Astrocyte of the spinal cord (primary cell): ENCODE results near the gene LTF.

ENCODE experiments used
- DNase-seq: peaks from one replicate; pipeline ENCODE4 v3.0.0; 2011; ENCODE audit warnings: low read depth, low spot score
- H3K4me3 ChIP-seq: 2 replicates; pipeline ENCODE4 v1.5.1; 2011; ENCODE audit warnings: low read depth, mild to moderate bottlenecking, low read length, moderate library complexity
- CTCF ChIP-seq: IDR thresholded peaks from 2 replicates; pipeline ENCODE4 v1.5.1; 2012; ENCODE audit warnings: low read depth, mild to moderate bottlenecking, low read length, inconsistent platforms
- in situ Hi-C: cut with HindIII; loops from 2 replicates; pipeline ENCODE4 v1.10.0; 2017; ENCODE audit warnings: low sequenced_read_pairs

The LTF gene

GRCh38 chr3:46463868-46464241, 850 bp downstream of the LTF start:
- no peak overlapping the region for H3K4me3 ChIP-seq
- in situ Hi-C loops, result no loop called here
- no peak for DNase-seq
- no peak for TF ChIP-seq CTCF

- no peak for DNase-seq
- no peak for TF ChIP-seq CTCF
- no peak overlapping the region for H3K4me3 ChIP-seq
- in situ Hi-C loops, result no loop called here
These were observed 1.4 kb downstream of the LTF start for GRCh38 chr3:46463120-46463867.

- DNase-seq, result no peak
- TF ChIP-seq CTCF, result no peak
- in situ Hi-C loops, result no loop called here
- H3K4me3 ChIP-seq, result no peak overlapping the region
These were observed 2.2 kb downstream of the LTF start for GRCh38 chr3:46462511-46462910.

GRCh38 chr3:46462111-46462510, 2.6 kb downstream of the LTF start:
- H3K4me3 ChIP-seq, result no peak overlapping the region
- no peak for DNase-seq
- in situ Hi-C loops, result no loop called here
- TF ChIP-seq CTCF, result no peak

GRCh38 chr3:46460051-46460450, 4.7 kb downstream of the LTF start:
- no peak for TF ChIP-seq CTCF
- no peak for DNase-seq
- in situ Hi-C loops, result no loop called here
- H3K4me3 ChIP-seq, result no peak overlapping the region

GRCh38 chr3:46456118-46456517, 8.6 kb downstream of the LTF start:
- in situ Hi-C loops, result no loop called here
- DNase-seq, result no peak
- no peak for TF ChIP-seq CTCF
- no peak overlapping the region for H3K4me3 ChIP-seq
